C4-2B (cell line): ENCODE results near the gene C16orf74.

Experiments
- H3K27ac ChIP-seq: fragments of 450-650 bp; 2 replicates; pipeline ENCODE4 v1.5.1; 2017
- CTCF ChIP-seq: fragments of 450-650 bp; conservative IDR thresholded peaks from 2 replicates; pipeline ENCODE4 v1.5.1; 2017; ENCODE audit warnings: mild to moderate bottlenecking
- ZFX ChIP-seq: fragments of 450-650 bp; IDR thresholded peaks from 2 replicates; pipeline ENCODE4 v1.6.1; 2017

The C16orf74 gene

GRCh38 chr16:85658504-85659326, 92.2 kb downstream of the C16orf74 start:
- H3K27ac ChIP-seq: no peak overlapping the region; the same call in 1 of the 2 replicates
- no peak for TF ChIP-seq ZFX
- no peak for TF ChIP-seq CTCF

GRCh38 chr16:85657996-85658395, 92.9 kb downstream of the C16orf74 start:
- no peak overlapping the region; the same call in 1 of the 2 replicates for H3K27ac ChIP-seq
- TF ChIP-seq CTCF (no peak), ZFX (no peak)
